Testis (tissue), 5 donors: ENCODE measurements around the gene TMEM167A. TPM values are rescaled to one million over a fixed set of nuclear protein-coding genes. Genes with fewer than 3 reads are reported as not detected.
A peak's percentile ranks its signal among the peaks of the same experiment; 100 is the strongest.

Source experiments
- DNase-seq: peaks from one replicate; pipeline ENCODE4 v3.0.0-alpha.2; 2019
- H3K27ac ChIP-seq, 2 donors: fragments of 200-600 bp; sonication (generic); one replicate each; pipeline ENCODE4 v1.5.1; 2019
- H3K27me3 ChIP-seq: fragments of 200-600 bp; sonication (generic); one replicate; pipeline ENCODE4 v1.5.1; 2019
- H3K36me3 ChIP-seq: fragments of 200-600 bp; sonication (generic); one replicate; pipeline ENCODE4 v1.5.1; 2017; ENCODE audit warnings: low read depth; ENCODE audit errors: missing control alignments
- H3K4me1 ChIP-seq: fragments of 200-600 bp; sonication (generic); one replicate; pipeline ENCODE4 v1.5.1; 2019
- H3K4me3 ChIP-seq, 2 donors: fragments of 200-600 bp; sonication (generic); one replicate each; pipeline ENCODE4 v1.5.1; 2017 to 2019
- H3K9me3 ChIP-seq: fragments of 200-600 bp; sonication (generic); one replicate; pipeline ENCODE4 v1.5.1; 2017
- POLR2A ChIP-seq: fragments of 450-650 bp; IDR thresholded peaks from one replicate; pipeline ENCODE4 v1.6.1; 2017; ENCODE audit warnings: antibody characterized with exemption, mild to moderate bottlenecking, moderate library complexity
- WGBS, 2 donors: methylation state at CpG; one replicate each; pipeline ENCODE4 v1.1.5; 2018; 5-methylcytosine and 5-hydroxymethylcytosine counted together
- intact Hi-C: fragments of 100-400 bp; cut with DNase I; formaldehyde crosslinking; loops from one replicate; pipeline ENCODE4 v1.15.1; 2023; ENCODE audit warnings: low total_unique reads
- long read RNA-seq, 2 donors: transcript quantifications; one replicate each; lab custom pipeline, GENCODE V29; 2026
- polyA plus RNA-seq: library from polyadenylated mRNA; stranded (reverse); fragments of 350-450 nt; fragmentation: Illumina TruSeq; extraction: RNeasy Lipid Tissue Mini Kit (QIAGEN cat#74804); gene quantifications from one replicate; pipeline ENCODE4 v1.2.3, GENCODE V29; 2014; ENCODE audit warnings: low read depth, low replicate concordance; ENCODE audit not compliant: insufficient read depth
- total RNA-seq, 2 donors: library from RNA; depleted of rRNA; stranded (reverse); fragments of >200 nt; gene quantifications; one replicate each; pipeline ENCODE4 v1.2.3, GENCODE V29; 2016
- TF ChIP-seq, protein P1 (sequence below), 3 experiments: fragments of 450-650 bp in 2 of 3; fragments of 200-600 bp in 1 of 3; sonication (generic) in 1 of 3; IDR thresholded peaks; one replicate each; pipeline ENCODE4 v1.5.1; 2016 to 2019; ENCODE audit warnings: antibody characterized with exemption in 3 of 3, mild to moderate bottlenecking in 2 of 3, moderate library complexity in 1 of 3

TMEM167A gene, protein sequence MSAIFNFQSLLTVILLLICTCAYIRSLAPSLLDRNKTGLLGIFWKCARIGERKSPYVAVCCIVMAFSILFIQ
- total RNA-seq (10 to 100 TPM; 34.7 to 39.0 TPM), polyA plus RNA-seq (47.7 TPM)
- long read RNA-seq, donor 1, full-length matches to known transcripts = 64 of 70 reads
- long read RNA-seq, donor 1, partial matches to known transcripts = 6 of 70 reads
- long read RNA-seq, donor 1, other reads (novel, unspliced or antisense) = 0 of 70 reads
- long read RNA-seq, donor 2, full-length matches to known transcripts = 28 of 36 reads
- long read RNA-seq, donor 2, partial matches to known transcripts = 8 of 36 reads
- long read RNA-seq, donor 2, other reads (novel, unspliced or antisense) = 0 of 36 reads

DNA sequence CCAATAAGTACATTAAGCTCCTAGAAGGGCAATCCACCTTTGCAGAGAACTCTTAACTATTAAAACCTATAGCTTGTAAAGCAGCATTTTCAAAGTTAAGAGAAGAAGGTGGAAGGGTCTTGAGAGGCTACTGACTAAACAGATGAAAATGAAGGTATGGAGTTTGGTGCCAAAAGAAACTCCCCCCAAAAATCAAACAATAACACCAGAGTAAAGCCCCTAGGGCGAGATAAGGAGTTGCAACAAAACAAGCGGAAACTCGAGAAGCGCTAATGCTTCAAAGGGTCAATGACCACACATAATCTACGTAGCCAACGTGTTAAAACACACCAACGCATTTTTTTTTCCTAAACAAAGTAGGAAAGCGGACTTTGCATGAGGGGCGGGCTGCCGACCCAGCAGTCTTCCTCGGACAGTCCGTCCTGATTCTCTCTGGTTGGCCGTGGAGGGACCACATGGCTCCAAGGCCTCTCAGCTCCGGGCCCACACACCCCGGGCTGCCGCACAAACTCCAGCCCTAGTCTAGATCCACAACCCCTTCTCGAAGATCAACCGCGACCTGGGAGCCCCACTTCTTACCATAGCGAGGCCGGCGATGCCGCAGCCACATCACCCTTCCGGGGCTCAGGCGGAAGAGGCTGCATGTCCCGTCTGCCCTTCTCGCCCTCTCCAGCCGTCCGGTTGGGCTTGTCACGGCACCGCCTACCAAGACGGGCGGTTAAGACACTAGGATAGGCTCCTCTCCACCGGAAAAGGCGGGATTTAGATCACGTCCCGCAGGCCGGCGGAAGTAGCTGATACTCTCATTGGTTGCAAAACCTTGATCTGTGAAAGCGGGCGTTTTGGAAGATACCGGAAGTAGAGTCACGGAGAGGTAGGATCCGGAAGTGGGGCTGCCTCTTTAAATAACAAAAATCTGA is at the start of gene TMEM167A, which contains the start of gene XRCC4:
Gene TMEM167A (minus strand): TSS at position 653 of the 920 bp plus-strand sequence. CDS start 71 bp downstream, at position 582.
Gene XRCC4 (plus strand): TSS at position 806 of the 920 bp plus-strand sequence. CDS start 27,373 bp downstream, outside the sequence.
- peak; percentile 99 for DNase-seq
- intact Hi-C loops = no loop called here
- Histone ChIP-seq H3K27ac (peak within 1 kb of the TSS; percentile 88 to 91), H3K4me3 (peak within 1 kb of the TSS; percentile 95 to 96), H3K27me3 (no peaks in the 10 kb centered on the region), H3K36me3 (no peaks in the 10 kb centered on the region), H3K9me3 (no peaks in the 10 kb centered on the region), H3K4me1 (peaks cover 13% of the 10 kb centered on the region)
- TF ChIP-seq, protein P1, sequence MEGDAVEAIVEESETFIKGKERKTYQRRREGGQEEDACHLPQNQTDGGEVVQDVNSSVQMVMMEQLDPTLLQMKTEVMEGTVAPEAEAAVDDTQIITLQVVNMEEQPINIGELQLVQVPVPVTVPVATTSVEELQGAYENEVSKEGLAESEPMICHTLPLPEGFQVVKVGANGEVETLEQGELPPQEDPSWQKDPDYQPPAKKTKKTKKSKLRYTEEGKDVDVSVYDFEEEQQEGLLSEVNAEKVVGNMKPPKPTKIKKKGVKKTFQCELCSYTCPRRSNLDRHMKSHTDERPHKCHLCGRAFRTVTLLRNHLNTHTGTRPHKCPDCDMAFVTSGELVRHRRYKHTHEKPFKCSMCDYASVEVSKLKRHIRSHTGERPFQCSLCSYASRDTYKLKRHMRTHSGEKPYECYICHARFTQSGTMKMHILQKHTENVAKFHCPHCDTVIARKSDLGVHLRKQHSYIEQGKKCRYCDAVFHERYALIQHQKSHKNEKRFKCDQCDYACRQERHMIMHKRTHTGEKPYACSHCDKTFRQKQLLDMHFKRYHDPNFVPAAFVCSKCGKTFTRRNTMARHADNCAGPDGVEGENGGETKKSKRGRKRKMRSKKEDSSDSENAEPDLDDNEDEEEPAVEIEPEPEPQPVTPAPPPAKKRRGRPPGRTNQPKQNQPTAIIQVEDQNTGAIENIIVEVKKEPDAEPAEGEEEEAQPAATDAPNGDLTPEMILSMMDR (IDR thresholded peaks at IDR 0.05) = no peak
- TF ChIP-seq POLR2A = peak; percentile 29
- 0% methylated on average over 24 to 44 of the region's 44 CpGs for WGBS, 2 donors

DNA sequence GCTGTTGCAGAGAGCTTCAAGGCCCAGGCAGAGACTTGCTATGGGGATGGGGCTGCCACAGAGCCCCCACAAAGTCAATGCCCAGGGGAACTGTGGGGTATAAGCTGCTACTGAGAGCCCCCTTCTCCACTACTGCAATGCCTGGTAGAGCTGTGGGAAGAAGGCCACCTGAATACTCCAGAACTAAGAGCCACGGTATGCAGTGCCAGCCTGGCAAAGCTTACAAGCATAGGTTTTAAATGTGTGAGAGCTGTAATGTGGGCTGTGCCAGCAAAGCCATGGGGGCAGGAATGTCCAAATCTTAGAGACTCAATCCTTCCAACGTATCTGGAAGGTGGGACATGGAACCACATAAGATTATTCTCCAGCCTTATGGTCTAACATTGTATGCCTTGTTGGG is 49.3 kb upstream of the TMEM167A start:
- no peak for DNase-seq
- no peaks in the 10 kb centered on the region for H3K27me3 ChIP-seq
- H3K36me3 ChIP-seq = no peaks in the 10 kb centered on the region
- H3K4me1 ChIP-seq = no peaks in the 10 kb centered on the region
- WGBS, 2 donors = 53 to 93% methylated on average over 2 of the region's 2 CpGs
- no peak overlapping the region for H3K4me3 ChIP-seq
- TF ChIP-seq, protein P1 (IDR thresholded peaks at IDR 0.05) = no peak
- no peak for TF ChIP-seq POLR2A
- H3K9me3 ChIP-seq = no peaks in the 10 kb centered on the region
- H3K27ac ChIP-seq = no peak overlapping the region
- intact Hi-C loops = no loop called here

DNA sequence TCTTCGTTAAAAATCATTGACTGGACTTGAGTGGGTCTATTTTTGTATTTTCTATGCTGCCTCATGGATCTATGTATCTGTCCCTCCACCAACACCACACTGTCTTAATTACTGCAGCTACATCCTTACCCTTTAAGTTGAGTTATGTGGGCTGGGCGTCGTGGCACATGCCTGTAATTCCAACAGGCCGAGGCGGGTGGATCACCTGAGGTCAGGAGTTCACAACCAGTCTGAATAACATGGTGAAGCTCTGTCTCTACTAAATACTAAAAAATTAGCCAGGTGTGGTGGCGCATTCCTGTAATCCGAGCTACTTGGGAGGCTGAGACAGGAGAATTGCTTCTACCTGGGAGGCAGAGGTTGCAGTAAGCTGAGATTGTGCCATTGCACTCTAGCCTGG is 48.4 kb upstream of the TMEM167A start:
- Histone ChIP-seq H3K36me3 (no peaks in the 10 kb centered on the region), H3K27me3 (no peaks in the 10 kb centered on the region), H3K9me3 (no peaks in the 10 kb centered on the region), H3K27ac (no peak overlapping the region), H3K4me1 (no peaks in the 10 kb centered on the region), H3K4me3 (no peak overlapping the region)
- DNase-seq = no peak
- 84 to 93% methylated on average over 7 of the region's 7 CpGs for WGBS, 2 donors
- intact Hi-C loops = no loop called here
- TF ChIP-seq, protein P1 (IDR thresholded peaks at IDR 0.05) = no peak
- TF ChIP-seq POLR2A = no peak

DNA sequence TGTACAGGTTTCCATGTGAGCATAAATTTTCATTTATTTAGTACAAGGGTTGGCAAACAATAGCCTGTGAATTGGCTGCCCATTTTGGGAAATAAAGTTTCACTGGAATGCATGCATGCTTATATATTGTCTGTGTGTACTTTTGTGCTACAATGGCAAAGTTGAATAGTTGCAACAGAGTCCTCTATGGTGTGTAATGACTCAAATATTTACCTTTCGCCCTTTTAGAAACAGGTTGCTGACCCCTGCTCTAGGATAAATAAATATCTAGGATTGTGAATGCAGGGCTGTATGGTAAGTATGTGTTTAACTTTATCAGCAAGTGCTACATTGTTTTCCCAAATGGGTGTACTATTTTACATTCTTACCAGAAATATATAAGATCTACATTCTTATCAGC is 47.4 kb upstream of the TMEM167A start:
- Histone ChIP-seq H3K36me3 (no peaks in the 10 kb centered on the region), H3K27ac (no peak overlapping the region), H3K4me1 (no peaks in the 10 kb centered on the region), H3K9me3 (no peaks in the 10 kb centered on the region), H3K4me3 (no peak overlapping the region), H3K27me3 (no peaks in the 10 kb centered on the region)
- TF ChIP-seq POLR2A = no peak
- 83 to 94% methylated on average over 1 of the region's 1 CpG for WGBS, 2 donors
- no peak for DNase-seq
- intact Hi-C loops = no loop called here

DNA sequence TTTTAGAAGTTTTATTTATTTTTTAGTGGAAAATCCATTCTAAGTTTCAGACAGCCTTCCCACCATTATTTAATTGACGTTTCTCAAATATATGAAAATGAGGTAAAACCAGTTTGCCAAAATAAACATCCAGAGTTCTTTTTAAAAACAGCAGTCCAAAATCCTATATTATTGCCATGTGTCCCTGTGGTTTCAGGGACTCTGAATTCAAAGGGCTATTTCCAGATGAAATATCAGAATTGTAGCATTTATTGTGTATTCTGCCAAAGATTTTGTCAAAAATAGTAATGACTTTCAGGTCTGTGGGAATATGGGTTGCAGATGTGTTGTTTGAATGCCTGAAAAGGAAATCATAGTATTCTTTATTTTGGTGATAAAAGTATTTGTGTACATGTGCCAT is 41.8 kb upstream of the TMEM167A start:
- intact Hi-C loops = no loop called here

More for the DNA sequence above, 41.8 kb upstream of the TMEM167A start:
- no peaks in the 10 kb centered on the region for H3K9me3 ChIP-seq
- H3K27me3 ChIP-seq = no peaks in the 10 kb centered on the region
- no peak overlapping the region for H3K4me3 ChIP-seq
- WGBS, 2 donors = 72 to 85% methylated on average over 1 of the region's 1 CpG
- DNase-seq = no peak
- TF ChIP-seq, protein P1 (IDR thresholded peaks at IDR 0.05) = no peak
- TF ChIP-seq POLR2A = no peak
- no peak overlapping the region for H3K27ac ChIP-seq
- H3K4me1 ChIP-seq = no peaks in the 10 kb centered on the region
- H3K36me3 ChIP-seq = no peaks in the 10 kb centered on the region
